Activated CD4-positive, alpha-beta T cell treated with anti-CD3 and anti-CD28 coated beads, Interleukin-2, Interleukin-4, amounts not matched to agents 100 ng/mL and 50 ng/mL, durations not matched to agents 16 hours and 8 hours (primary cell): Measurements from ENCODE around the gene SMCO1.
"Not testable (repeated sequence)": the region's sequence is repeated elsewhere in the genome, so short reads cannot be mapped to it uniquely, and the experiment has no call there.

Experiments used
- DNase-seq: peaks from one replicate; pipeline ENCODE4 v3.0.0-alpha.2; 2020; ENCODE audit warnings: low spot score

Gene SMCO1

GRCh38 chr3:196514913-196515621 lies at the start of gene SMCO1:
TSS of gene SMCO1 (minus strand) at chr3:196515346. CDS start at chr3:196515209, 137 bp downstream.
- DNase-seq = no peak

- peak; percentile 77 for DNase-seq
Measured at GRCh38 chr3:196563721-196564225, 48.6 kb upstream of the SMCO1 start.

GRCh38 chr3:196559826-196560225 lies 44.7 kb upstream of the SMCO1 start:
- no peak for DNase-seq

GRCh38 chr3:196558476-196558875 lies 43.3 kb upstream of the SMCO1 start:
- DNase-seq = no peak

GRCh38 chr3:196557236-196557635 lies 42.1 kb upstream of the SMCO1 start:
- DNase-seq = no peak

GRCh38 chr3:196555295-196555694 lies 40.1 kb upstream of the SMCO1 start:
- no peak for DNase-seq

GRCh38 chr3:196554205-196554604 lies 39.1 kb upstream of the SMCO1 start:
- DNase-seq = no peak

- no peak for DNase-seq
Measured at GRCh38 chr3:196553551-196553950, 38.4 kb upstream of the SMCO1 start.

- no peak for DNase-seq
Measured at GRCh38 chr3:196552253-196552652, 37.1 kb upstream of the SMCO1 start.

GRCh38 chr3:196550172-196550571 lies 35.0 kb upstream of the SMCO1 start:
- DNase-seq = not testable (repeated sequence)

GRCh38 chr3:196549312-196549711 lies 34.2 kb upstream of the SMCO1 start:
- not testable (repeated sequence) for DNase-seq

GRCh38 chr3:196547067-196547466 lies 31.9 kb upstream of the SMCO1 start:
- DNase-seq = no peak

GRCh38 chr3:196546537-196546936 lies 31.4 kb upstream of the SMCO1 start:
- no peak for DNase-seq

- no peak for DNase-seq
Measured at GRCh38 chr3:196544491-196544992, 29.4 kb upstream of the SMCO1 start.

- no peak for DNase-seq
Measured at GRCh38 chr3:196541684-196542445, 26.7 kb upstream of the SMCO1 start.

- DNase-seq = peak; percentile 61
Measured at GRCh38 chr3:196537319-196537984, 22.3 kb upstream of the SMCO1 start.

GRCh38 chr3:196533260-196533681 lies 18.1 kb upstream of the SMCO1 start:
- no peak for DNase-seq

- DNase-seq = no peak
Measured at GRCh38 chr3:196531418-196531817, 16.3 kb upstream of the SMCO1 start.

GRCh38 chr3:196528639-196529233 lies 13.6 kb upstream of the SMCO1 start:
- DNase-seq = peak; percentile 88

- no peak for DNase-seq
Measured at GRCh38 chr3:196525141-196525540, 10.0 kb upstream of the SMCO1 start.

- no peak for DNase-seq
Measured at GRCh38 chr3:196524527-196524926, 9.4 kb upstream of the SMCO1 start.

GRCh38 chr3:196523841-196524240 lies 8.7 kb upstream of the SMCO1 start:
- no peak for DNase-seq
